Activated effector memory CD4-positive, alpha-beta T cell treated with Interleukin-2 at 50 U/mL for 16 hours (primary cell): ENCODE results near the gene ABCC11.
"Not testable (repeated sequence)": the region's sequence is repeated elsewhere in the genome, so short reads cannot be mapped to it uniquely, and the experiment has no call there.

ENCODE experiments used
- DNase-seq: peaks from one replicate; pipeline ENCODE4 v3.0.0-alpha.2; 2020

ABCC11 gene

GRCh38 chr16:48197294-48197693, 50.0 kb downstream of the ABCC11 start:
- DNase-seq: no peak

GRCh38 chr16:48194828-48195556, 52.3 kb downstream of the ABCC11 start:
- DNase-seq: no peak

DNA sequence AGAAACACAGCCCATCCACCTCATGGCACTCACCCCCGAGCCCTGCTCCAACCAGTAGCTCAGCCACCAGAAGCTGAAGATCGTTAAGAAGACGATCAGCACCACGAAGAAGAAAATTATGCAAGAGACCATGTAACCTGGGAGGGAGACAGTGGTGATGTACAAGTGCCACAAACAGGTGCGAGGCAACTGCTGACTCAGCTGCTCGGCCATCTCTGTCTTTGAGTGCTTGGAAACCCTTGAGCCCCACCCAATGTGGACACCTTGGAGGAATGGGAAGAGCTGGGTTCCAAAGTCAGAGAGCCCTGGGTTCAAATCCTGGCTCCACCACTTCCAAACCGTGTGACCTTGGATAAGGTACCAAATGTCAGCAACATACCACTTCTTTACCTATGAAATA, 53.5 kb downstream of the ABCC11 start:
- DNase-seq: no peak

DNA sequence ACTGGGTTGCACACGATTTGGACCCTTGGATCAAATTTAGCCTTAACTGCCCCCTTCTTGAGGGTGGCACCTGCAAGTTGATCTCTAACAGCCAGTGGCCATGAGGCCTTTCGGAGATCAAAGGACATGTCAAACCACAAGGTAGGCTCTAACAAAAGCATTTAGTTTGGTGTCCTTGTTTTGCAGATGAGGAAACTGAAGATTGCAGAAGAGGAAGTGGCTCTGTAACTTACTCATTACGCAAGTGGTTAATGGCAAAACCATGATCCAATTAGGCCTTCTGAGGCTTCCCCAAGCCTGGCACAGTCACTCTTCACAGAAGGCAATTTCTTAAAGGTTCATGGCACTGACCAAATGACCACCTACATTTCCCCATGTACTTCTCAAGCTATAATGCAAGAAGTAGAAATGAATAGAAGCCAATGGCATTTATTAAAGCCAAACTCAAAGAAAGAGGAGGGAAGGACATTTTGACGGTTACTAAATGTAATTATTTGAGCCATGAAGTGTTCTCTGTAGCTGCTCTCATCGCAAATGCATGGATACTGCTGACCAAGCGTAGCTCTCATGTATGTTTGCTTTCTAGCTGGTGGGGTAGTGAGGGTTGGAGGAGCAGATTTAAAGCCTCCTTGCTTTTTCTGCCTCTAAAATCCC, 58.8 kb downstream of the ABCC11 start:
- no peak for DNase-seq

GRCh38 chr16:48187779-48188178, 59.6 kb downstream of the ABCC11 start:
- no peak for DNase-seq

- no peak for DNase-seq
These were observed 62.7 kb downstream of the ABCC11 start for GRCh38 chr16:48184681-48185080.

- no peak for DNase-seq
These were observed 64.3 kb downstream of the ABCC11 start for GRCh38 chr16:48182979-48183537.

DNA sequence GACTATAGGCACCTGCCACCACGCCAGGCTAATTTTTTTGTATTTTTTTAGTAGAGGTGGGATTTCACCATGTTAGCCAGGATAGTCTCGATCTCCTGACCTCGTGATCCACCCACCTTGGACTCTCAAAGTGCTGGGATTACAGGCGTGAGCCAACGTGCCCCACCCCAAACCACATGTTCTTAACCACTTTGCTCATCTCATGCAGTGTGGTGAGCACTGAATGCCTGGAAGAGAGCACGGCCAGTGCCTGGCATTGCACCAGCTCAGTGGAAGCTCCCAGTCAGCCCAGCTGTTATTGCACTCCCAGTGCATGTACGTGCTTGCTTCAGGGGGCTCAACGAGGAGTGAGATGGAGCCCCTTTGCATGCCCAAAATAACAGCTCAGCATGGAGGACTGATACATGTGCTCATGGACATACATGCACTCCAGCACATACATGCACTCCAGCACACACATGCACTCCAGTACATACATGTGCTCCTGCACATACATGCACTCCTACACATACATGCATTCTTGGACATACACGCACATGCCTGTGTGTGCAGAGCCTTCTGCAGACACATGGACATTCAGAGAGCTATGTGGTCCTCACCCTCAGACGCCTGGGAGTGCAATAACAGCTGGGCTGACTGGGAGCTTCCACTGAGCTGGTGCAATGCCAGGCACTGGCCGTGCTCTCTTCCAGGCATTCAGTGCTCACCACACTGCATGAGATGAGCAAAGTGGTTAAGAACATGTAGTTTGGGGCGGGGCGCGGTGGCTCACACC, 65.4 kb downstream of the ABCC11 start:
- not testable (repeated sequence) for DNase-seq

DNA sequence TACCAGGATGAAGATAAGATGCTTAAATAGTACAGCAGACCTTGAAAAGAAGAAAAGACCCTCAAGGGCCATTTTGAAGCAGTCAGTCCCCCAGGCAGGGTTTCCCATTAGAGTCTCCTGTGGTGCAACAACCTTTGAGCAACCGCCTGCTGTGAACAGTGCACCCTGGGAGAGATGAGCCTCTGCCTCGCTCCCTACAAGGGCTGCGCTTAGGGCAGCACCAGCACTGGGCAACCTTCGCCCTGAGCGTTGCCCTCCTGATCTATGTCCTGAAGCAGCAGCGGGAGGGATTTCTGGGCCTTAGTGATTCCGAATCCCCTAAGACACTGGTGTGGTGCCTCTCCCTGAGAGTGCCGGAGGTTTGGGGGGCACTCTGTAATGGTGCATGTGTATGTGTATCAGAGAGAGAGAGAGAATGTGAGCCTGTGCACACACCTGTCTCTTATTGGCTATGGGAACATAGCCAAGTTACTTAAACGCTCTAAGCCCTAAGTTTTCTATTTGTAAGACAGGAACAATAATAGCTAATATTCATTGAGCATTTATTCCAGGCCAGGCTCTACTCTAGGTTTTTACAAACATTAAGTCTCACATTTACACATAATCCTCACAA, 66.4 kb downstream of the ABCC11 start:
- no peak for DNase-seq

DNA sequence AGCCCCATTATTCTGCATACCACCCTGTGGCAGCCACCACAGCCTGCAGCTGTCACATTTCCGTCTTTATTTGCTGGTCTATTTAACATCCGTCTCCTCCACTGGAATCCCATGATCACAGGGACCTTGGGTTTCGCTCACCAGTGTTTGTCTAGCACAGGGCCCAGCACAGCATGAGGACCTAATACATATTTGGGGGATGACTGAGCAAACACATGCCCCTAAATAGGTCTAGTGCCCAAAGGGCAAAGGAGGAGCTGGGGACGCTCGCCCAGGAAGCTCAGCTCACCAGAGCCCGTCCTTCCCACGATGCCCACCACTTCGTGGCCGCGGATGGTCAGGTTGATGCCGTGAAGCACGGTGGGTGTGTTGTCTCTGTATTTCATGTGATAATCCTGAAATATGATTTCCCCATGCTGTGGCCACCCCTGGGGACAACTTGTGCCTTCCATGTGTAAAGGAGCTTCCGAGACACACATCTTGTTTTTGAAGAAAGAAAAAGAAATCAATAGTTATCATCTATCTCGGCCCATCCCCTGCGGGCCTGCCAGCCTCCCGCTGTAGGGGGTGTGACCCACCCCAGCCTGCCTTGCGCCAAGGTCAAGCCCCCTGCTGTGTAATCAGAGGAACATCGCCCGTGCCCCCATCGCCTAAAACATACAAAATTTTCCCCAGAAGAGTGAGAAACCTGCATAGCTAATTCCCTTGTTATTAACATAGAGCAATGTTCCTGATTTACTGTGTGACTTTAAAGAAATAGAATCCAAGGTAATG, 70.5 kb downstream of the ABCC11 start:
- no peak for DNase-seq

DNA sequence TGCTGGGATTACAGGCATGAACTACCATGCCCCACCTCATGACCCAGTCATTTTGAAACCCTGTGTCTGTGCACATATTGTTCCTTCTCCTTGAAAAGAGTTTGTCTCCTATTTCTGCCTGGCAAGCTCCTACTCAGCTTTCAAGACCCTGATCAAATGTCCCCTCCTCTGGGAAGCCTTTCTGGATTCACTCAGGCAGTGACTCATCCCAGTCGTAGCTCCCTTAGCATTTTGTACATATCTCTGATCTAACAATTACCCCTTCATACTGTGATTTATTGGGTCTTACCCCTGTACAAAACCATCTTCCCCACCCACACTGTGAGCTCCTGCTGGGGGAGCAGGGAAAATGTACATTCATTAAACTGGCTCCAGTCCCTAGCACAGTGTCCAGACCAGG, 73.5 kb downstream of the ABCC11 start:
- DNase-seq: no peak

- DNase-seq: no peak
These were observed 74.7 kb downstream of the ABCC11 start for GRCh38 chr16:48172682-48173081.

- no peak for DNase-seq
These were observed 77.4 kb downstream of the ABCC11 start for GRCh38 chr16:48169896-48170295.

DNA sequence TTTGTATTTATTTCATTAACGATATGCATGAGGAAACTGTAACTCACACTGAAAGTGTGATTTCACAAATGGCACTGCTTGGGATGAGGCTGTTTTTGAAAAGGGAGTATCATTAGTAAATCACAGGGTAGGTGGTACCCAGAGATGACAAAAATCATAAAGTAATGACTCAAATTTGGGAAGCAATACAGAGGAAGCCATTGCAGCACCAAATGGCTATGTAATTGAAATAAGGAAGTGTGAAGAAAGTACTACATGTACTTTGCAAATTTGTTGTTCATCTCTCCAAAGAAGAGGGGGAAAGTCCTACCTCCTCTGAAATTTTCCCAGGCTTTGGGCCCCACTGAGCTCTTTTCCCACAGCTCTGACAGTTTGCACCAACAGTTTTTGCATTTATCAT, 79.3 kb downstream of the ABCC11 start:
- DNase-seq: no peak

DNA sequence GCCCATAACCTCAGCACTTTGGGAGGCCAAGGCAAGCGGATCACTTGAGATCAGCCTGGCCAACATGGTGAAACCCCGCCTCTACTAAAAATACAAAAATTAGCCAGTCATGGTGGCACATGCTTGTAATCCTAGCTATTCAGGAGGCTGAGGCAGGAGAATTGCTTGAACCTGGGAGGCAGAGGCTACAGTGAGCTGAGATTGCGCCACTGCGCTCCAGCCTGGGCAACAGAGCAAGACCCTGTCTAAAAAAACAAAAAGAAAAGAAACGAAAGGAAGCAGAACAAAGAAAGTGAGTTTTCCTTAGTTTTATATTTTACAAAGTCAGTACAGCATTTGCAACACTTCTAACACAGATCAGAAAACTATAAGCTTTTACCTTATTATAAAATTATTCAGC, 80.7 kb downstream of the ABCC11 start:
- not testable (repeated sequence) for DNase-seq

DNA sequence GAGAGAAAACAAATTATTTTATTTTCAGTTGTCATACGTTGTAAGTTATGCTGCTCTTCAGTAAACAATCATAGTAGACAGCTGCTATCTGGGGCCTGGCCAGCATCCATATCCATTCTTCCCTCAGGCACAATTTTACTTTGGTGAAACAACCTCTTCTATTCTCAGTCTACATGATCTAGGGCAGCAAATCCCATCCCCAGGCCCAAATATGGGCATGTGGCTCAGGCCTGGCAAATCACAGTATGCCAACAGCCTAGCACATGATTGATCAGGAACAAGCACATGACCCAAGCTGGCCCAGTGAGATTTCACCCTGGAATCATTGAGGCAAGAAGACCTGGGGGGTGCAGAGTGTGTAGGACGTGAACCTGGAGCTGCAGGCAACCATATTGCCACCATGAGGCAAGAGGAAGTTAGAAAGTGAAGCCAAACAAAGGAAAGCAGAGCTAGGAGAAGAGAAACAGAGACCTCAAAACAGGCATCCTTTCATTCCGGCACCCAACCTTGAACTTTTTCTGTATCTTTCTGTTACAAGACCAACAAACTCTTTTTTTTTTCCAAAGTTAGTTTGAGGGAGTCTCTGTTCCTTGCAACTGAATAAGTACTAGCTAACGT, 81.3 kb downstream of the ABCC11 start:
- DNase-seq: no peak

- DNase-seq: peak; percentile 50
These were observed 82.2 kb downstream of the ABCC11 start for GRCh38 chr16:48164907-48165715.

GRCh38 chr16:48162839-48163410, 84.4 kb downstream of the ABCC11 start:
- DNase-seq: no peak

DNA sequence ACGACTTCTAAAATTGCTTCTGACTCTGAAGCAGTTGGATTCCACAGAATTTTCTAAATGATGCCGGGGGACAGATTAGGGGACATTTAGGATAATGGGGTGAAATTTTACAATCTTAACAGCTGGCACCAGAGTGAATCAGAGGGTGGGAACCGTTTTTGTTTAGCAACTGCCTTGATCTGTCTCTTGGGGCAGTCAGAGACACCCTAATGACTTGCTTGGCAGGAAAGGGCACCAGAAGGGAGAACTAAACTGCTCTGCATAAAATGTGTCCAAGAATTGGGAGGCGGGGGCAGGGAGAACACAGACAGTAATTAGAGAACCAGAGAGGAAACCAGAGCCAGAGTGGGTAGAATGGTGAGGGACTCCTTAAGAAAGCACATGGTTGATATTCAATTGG, 85.4 kb downstream of the ABCC11 start:
- no peak for DNase-seq

GRCh38 chr16:48160575-48160974, 86.8 kb downstream of the ABCC11 start:
- DNase-seq: no peak

DNA sequence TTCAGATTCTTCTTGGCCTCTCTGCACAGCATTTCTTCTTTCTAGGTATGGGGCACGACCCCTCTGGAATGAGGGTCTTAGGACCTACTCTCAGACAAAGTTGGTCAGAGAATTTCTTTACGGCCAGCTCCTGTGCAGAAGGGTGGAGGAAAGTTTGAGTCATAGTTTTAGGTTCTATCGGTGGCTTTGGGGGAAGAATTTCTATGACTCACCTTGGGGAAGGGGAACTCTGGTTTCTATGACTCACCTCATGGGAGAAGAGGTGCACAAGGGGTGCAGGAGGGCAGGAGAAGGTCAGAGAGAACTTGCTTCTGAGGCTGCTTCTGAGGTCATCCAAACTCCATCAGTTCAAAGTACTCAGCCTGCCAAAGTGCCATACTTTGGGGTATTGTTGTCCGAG, 89.0 kb downstream of the ABCC11 start:
- no peak for DNase-seq
